GM18868 (cell line): ENCODE data around the gene FAAP24.
"Not testable (repeated sequence)": the region's sequence is repeated elsewhere in the genome, so short reads cannot be mapped to it uniquely, and the experiment has no call there.

Source experiments
- ATAC-seq: cut with Tn5 transposase; IDR thresholded peaks from one replicate; pipeline ENCODE4 v1.9.1; 2021; ENCODE audit warnings: mild to moderate bottlenecking, moderate library complexity; ENCODE audit not compliant: unreplicated experiment

Gene FAAP24, protein sequence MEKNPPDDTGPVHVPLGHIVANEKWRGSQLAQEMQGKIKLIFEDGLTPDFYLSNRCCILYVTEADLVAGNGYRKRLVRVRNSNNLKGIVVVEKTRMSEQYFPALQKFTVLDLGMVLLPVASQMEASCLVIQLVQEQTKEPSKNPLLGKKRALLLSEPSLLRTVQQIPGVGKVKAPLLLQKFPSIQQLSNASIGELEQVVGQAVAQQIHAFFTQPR

DNA sequence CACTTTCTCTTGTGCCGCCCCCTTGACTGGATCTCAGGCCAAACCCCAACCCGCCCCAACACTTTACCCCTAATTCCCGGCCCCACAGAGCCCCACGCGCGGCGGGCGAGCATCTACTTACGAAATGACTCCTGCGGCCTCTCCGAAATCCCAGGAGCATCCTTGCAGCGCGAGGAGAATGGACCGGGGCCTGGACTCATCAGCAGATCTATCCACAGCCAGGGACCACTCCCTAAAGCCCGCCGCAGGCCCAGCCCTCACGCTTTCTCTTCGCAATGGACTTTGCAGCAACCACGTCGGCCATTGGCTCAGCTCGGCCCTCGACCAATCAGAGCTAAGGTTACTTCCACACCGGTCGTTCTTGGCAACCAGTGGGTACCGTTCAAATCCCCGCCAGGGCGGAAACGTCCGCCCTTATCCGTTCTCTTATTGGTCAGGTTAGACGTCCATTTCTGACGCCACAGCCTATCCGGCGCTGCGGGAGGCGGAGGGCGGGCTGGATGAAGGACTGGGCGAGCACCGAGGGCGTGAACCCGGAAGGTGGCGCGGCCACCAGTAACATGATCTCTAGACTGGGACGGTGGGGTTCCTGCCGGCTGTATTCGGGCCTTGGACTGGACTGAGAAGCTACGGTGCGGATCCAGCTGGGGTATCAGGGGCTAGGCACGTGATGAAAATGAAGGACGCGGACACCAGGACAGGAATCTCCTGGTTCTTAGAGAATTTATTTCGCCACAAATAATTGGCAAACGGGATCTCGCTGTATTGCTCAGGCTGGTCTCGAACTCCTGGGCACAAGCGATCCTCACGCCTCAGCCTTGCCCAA, at the start of gene FAAP24, which contains the start of gene CEP89:
Gene FAAP24, plus strand, starts transcription at position 528 of the 826 bp plus-strand sequence. CDS start 955 bp downstream, outside the sequence.
Gene CEP89, minus strand, starts transcription at position 244 of the 826 bp plus-strand sequence. Its CDS starts 84 bp downstream, at position 160.
- peak; percentile 97 for ATAC-seq

DNA sequence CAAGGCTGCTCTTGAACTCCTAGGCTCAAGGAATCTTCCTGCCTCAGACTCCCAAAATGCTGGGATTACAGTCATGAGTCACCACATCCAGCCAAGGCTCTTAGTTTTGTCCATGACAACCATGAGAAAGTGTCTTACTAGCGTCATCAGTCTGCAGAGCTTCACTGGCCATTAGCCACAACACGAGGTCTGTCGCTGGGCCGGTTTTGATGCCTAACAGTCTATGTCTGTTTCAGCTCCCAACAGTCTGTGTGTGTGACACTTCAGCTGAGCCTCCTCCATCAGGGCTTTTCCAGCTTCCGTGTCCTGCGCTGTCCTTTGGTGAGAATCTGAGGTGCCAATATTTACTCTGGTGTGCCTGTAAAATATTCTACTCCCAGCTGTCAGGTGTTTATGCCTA, 47.8 kb upstream of the FAAP24 start:
- ATAC-seq, result no peak

DNA sequence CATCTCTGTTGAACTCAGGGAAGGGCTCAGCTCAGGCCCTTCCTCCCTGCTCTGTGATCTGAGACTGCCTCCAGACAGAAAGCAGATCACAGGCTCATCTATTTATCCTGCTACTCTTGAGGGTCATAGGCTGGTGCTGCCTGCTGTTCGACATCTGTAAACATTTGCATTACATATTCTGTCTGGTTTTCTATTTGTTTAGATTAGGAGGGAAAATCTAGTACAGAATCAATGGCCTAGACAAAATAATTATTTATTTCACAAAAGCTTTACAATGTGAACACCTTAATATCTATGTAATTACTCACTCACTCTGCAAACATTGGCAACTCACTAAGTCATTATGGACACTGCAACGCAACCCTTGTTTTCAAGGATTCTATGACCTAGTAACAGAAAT, 43.2 kb upstream of the FAAP24 start:
- no peak for ATAC-seq

DNA sequence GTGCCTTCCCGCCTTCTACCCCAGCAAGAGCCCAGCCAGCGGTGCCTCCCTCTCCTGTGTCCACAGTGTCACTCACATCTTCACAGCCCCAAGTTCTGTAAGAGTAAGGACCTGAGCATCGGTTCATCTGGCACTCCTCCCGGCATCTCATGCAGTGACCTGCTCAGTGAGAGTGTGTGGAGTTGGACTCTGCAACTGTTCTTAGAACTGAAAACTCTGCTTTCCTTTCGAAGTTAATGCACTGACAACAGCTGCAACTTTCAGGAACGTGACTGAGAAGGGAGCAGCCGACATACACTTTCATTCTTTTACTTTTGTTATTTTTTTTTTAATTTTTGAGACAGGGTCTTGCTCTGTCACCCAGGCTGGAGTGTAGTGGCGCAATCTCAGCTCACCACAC, 41.5 kb upstream of the FAAP24 start:
- no peak for ATAC-seq

DNA sequence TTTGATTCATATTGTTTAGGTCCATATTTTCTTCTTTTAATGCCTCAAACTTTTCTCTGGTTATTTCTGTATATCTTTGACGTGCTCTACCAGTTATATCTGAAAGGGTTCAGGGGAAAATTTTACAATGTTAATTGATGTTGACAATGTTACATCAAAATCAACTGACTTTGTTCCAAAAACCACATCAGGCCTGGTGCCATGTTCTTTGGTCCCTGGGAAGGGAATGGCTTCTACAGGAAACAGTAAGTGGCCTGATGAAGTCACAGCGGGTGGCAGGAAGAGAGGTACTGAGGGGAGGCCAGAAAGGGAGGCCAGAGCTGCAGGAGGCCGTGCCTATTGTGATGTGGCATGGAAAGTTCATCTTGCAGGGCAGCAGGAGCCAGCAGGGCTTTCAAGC, 38.5 kb upstream of the FAAP24 start:
- ATAC-seq, result no peak

DNA sequence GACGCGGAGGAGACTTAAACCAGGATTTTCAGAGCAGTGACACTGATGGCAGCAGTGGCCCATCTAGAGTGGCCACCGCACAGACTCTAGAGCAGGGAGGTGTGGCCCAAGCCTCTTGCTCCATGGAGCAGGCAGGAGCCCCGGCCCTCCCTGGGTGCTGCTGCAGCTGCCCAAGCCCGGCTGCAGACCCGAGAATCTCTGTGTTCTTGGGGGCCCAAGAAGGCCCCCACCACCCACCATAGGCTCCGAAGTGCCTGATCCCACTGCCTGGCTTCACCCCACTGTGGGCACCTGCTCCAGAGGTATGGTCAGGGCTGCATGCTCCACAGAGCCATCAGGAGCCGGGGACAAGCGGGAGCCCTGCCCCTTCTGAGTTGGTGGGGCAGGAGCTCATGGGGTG, 36.4 kb upstream of the FAAP24 start:
- ATAC-seq, result no peak

DNA sequence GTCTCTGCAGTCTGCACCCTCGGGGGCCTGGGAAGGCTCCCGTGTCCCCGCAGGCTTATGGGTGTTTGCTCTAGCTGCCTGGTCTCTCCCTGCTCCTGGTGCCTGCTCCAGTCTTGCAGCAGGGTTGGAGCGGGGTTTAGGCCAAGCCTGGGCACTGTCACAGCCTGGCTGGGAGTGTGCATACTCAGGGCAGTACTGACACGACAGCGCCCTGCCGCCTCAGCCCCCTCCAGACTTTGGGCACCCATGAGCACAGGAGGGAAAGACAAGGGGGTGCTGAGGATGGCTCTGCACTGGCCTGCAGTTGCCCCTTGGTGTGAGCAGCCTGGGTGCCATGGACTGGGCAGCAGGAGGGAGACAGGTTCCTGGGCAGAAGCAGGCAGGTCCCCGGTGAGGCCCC, 36.0 kb upstream of the FAAP24 start:
- ATAC-seq, result no peak

DNA sequence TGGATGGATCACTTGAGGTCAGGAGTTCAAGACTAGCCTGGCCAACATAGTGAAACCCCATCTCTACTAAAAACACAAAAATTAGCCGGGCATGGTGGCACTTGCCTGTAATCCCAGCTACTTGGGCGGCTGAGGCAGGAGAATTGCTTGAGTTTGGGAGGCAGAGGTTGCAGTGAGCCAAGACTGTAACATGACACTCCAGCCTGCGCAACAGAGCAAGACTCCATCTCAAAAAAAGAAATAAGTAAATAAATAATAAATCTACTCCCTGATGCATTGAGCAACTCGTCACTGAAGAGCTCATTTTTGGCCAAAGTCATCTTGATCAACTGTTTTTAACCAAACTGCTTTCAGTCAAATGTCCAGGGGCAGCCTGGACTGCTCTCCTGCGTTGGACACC, 30.8 kb upstream of the FAAP24 start:
- not testable (repeated sequence) for ATAC-seq

DNA sequence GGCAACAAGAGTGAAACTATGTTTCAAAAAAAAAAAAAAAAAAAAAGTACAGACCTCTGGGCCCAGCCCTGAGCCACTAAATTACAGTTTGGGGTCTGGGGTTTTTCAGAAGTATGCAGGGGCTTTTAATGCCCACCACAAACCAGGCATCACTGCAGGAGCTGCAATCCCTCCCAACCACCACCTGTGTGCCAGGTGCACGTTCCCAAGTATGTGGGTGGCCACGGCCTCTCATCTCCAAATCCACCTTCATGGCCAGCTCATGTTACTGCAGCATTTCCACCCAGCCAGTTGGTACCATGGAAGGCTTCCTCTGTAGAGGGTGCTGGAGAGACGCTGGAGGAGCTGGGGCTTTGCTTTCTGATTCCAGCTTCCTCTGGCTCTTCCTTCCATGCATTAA, 26.8 kb upstream of the FAAP24 start:
- no peak for ATAC-seq

DNA sequence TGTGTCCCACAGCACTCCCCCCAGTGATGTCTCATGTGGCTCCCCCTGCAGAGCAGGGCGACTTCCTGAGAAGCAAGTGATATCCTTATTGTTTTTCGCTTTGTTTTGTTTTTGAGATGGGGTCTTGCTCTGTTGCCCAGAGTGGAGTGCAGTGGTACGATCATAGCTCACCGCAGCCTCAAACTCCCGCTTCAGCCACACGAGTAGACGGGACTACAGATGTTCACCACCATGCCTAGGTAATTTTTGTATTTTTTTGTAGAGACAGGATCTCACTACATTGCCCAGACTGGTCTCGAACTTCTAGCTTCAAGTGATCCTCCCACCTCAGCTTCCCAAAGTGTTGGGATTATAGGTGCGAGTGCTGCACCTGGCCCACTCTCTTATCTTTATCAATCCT, 5.3 kb upstream of the FAAP24 start:
- no peak for ATAC-seq

DNA sequence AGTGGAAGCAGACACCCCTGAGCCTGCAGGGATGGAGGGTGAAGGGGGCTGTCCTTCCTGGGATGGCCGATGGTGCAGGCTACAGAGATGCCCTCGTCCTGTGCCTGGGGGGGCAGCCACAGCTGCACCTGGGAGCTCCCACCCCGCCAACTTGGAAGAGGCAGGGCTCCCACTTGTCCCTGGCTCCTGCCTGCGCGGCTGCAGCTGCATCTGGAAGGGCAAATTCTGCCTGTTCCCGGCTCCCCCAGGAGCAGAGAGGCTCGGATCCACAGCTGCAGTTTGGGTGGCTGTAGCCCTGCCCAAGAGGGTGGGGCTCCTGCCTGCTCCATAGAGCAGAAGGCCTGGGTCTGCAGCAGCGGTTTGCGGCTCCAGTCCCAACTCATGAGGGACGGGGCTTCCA, 2.5 kb upstream of the FAAP24 start:
- ATAC-seq, result no peak

DNA sequence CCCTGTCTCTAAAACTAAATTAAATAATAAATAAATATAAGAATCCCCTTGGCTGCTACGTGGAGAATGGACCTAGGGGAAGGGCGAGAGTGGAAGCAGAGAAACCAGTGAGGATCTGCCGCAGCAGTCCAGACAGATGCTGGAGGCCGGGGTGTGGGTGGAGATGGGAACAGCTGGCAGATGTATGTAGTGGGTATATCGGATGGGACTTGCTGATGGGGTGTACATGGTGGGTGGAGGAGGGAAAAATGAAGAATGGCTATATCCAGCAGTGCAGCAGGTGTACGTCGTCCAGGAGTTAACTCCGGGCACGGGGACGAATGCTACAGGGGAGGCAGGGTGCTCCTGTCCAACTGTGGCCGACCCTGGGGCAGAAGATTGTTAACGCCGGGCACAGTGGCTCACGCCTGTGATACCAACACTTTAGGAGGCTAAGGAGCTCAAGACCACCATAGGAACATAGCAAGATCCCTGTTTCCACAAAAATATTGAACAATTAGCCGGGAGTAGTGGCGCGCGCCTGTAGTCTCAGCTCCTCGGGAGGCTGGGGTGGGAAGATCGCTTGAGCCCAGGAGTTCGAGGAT, 938 bp upstream of the FAAP24 start:
- ATAC-seq, result no peak

DNA sequence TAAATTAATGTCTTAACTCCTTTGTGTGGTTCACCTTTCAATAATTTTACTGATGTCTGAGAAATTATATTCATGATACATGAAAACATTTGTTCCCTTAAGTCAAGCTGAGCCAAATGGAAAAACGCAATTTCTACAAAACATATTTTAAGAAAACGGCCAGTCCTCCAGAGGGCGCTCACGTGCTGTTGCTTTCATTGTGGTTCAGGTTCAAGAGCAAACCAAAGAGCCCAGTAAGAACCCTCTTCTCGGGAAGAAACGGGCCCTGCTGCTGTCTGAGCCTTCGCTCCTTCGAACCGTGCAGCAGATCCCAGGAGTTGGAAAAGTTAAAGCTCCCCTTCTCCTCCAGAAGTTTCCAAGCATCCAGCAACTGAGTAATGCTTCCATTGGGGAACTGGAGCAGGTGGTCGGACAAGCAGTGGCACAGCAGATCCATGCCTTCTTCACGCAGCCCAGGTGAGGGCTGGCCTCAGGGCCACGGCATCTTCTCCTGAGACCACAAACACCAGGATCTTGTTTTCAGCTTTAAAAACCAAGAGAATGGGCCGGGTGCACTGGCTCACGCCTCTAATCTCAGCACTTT, 4.3 kb downstream of the FAAP24 start:
- ATAC-seq, result no peak

DNA sequence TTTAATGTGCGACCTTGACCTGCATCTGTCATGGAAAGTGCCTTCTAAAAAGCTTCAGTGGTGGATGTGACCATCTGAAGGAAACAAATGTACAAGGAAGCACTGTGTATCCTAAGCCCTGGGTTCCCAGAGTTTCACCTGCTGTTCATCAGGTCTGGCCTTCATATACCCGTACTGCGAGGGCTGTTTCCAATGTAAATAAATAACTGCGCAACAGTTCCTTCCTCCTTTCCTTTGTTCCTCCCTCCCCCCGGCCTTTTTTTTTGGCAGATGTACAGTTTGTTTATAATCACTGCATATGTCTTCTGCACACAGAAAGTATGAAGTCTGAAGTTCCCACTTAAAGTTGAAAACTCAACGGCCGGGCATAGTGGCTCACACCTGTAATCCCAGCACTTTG, 5.2 kb downstream of the FAAP24 start:
- no peak for ATAC-seq

DNA sequence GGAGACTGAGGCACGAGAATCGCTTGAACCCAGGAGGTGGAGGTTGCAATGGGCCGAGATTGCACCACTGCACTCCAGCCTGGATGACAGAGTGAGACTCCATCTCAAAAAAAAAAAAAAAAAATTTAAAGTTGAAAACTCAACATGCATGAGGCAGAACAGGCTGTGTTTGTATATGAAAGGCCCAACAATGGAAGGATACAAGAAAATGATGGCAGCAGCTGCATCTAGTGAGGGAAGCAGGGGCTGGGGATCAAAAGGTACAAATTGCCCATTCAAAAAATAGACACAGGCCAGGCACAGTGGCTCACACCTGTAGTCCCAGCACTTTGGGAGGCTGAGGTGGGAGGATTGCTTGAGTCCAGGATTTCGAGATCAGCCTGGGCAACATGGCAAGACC, 5.8 kb downstream of the FAAP24 start:
- ATAC-seq, result not testable (repeated sequence)

DNA sequence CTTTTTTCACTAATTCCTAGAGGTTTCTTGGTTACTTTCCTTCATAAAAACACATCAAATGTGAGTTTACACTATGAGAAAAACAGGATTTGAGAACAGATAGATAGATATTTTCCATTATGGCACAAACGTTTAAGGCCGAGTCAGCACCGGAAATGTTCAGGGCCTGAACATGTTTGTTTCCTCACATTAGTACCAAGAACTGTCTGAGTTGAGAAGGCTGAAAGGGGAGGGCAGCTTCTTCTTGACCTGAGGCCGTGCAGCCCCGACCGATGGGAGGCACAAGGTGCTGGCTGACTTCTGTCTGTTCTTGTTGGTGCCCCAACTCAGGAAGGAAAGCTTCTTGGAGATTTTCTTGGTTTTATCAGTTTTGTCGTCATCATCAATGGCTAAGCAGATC, 7.8 kb downstream of the FAAP24 start:
- not testable (repeated sequence) for ATAC-seq

DNA sequence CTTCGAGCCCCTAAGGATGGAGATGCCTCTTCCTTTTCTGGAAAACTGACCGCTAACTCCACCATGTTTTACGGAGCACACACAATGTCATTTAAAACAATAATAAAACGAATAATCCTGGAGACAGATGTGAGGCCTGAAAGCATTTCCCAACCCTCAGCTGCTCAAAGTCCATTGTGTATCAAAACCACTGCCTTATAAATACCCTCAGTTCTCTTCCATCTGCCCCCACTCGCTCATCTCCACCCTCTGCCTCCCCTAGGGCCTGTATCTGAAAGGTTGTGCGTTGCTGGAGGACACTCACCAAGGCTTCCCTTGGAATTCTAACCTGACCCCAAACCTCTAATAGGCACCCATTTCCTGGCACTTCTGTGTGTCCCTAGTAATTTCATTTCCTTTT, 10.4 kb downstream of the FAAP24 start:
- ATAC-seq, result not testable (repeated sequence)

DNA sequence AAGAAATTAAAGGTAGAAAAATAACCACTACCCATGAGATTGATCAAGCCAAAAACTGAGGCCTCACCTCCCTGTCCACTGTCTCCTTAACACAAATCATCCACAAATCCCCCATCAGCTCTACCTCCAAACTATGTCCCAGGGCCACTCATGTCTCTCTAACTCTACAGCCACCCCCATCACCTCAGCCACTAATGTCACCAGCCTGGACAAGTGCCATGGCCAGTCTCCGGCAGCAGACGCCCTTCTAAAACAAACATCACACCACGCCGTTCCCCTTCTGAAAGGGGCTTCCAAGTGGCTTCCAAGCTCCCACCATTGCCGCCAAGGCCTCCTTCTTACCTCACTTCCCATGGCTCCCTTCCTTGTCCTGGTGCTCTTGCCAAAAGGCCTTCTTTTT, 16.2 kb downstream of the FAAP24 start:
- ATAC-seq, result not testable (repeated sequence)

DNA sequence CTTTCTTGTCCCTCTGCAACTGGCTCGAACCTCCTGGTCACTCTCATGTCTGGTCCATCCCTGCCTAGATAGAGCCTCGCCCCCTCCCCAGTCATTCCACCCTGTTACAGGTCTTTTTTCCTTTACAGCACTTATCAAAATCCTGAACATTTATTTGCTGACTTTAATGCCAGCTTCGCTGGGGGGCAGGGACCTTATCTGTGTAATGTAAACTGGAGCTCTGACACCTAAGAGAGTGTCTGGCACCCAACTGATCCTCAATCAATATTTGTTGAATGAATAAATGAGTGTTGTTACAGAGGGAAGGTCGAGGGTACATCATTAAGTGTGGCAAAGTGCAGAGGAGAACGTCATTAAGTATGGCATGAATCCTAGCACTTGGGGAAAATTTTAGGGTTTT, 16.7 kb downstream of the FAAP24 start:
- no peak for ATAC-seq

DNA sequence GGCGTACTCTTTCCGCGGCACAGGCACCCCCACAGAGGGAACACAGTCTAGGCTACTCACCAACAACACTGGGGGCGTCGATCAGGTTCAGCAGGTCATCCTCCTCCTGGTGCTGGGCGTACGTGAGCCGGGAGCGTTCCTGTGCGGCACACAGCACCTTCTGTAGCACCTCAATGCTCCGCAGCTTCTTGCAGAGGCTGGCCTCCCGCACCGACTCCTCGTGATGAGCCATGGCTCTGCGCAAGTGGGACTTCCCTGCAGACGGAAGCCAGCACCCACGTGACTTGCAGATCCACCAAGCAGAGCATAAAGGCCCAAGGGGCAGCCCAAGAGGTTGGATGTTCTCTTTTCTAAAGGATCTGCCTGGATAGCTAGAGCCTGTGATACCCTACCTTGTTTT, 23.9 kb downstream of the FAAP24 start:
- not testable (repeated sequence) for ATAC-seq

DNA sequence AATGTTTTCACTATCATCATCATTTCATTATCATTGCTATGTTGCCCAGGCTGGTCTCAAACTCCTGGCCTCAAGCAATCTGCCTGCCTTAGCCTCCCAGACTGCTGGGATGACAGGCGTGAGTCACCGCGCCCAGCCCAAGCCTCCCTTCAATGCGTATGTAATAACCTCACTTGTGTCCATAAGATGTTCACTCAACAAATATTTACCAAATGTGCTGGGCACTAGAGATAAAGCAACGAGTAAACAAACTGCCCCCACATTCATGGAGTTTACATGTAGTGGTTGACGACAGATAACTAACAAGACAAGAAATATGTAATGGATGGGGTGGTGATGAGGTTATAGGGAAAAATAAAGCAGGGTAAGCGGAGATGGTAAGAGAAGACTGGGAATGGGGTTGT, 25.0 kb downstream of the FAAP24 start:
- not testable (repeated sequence) for ATAC-seq
